Measurements from ENCODE around the gene STKLD1.

DNA sequence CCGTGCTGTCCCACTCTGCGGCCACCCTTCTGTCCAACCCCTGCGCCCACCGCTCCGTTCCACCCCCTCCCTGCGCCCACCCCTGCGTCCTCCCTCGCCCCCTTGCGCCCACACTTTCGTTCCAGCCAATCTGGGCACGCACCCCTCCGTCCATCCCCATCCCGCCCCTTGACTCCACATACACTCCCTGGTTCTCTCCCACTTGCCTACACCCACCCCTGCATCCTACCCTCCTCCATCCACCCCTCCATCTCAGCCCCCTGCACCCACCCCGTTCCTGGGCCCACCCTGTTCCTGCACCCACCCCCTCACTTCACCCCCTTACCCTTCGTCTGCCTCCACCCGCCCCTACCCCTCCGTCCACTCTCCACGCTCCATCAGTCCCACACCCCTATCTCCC is 53.0 kb downstream of the STKLD1 start:
- TF ChIP-seq, protein P1, sequence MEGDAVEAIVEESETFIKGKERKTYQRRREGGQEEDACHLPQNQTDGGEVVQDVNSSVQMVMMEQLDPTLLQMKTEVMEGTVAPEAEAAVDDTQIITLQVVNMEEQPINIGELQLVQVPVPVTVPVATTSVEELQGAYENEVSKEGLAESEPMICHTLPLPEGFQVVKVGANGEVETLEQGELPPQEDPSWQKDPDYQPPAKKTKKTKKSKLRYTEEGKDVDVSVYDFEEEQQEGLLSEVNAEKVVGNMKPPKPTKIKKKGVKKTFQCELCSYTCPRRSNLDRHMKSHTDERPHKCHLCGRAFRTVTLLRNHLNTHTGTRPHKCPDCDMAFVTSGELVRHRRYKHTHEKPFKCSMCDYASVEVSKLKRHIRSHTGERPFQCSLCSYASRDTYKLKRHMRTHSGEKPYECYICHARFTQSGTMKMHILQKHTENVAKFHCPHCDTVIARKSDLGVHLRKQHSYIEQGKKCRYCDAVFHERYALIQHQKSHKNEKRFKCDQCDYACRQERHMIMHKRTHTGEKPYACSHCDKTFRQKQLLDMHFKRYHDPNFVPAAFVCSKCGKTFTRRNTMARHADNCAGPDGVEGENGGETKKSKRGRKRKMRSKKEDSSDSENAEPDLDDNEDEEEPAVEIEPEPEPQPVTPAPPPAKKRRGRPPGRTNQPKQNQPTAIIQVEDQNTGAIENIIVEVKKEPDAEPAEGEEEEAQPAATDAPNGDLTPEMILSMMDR (IDR thresholded peaks at IDR 0.05; ENCODE audit: low read depth, low read length, poor library complexity, severe bottlenecking) = no peak
- TF ChIP-seq EZH2phosphoT487 (IDR thresholded peaks at IDR 0.05; ENCODE audit: borderline replicate concordance, low read length) = no peak
